Endodermal cell (in vitro differentiated cells): Measurements from ENCODE around the gene CYTH3. TPM values are rescaled to one million over a fixed set of nuclear protein-coding genes. Genes with fewer than 3 reads are reported as not detected.

Experiments
- DNase-seq: peaks from one replicate; pipeline ENCODE4 v3.0.0-alpha.2; 2017
- H3K27ac ChIP-seq: 2 replicates; pipeline ENCODE4 v1.5.1; 2013; ENCODE audit warnings: mild to moderate bottlenecking, low read depth, low read length, moderate library complexity
- H3K27me3 ChIP-seq: 2 replicates; pipeline ENCODE4 v1.6.1; 2013; ENCODE audit warnings: mild to moderate bottlenecking, low read length, moderate library complexity; ENCODE audit not compliant: insufficient read depth, control insufficient read depth, poor library complexity, severe bottlenecking
- H3K36me3 ChIP-seq: 2 replicates; pipeline ENCODE4 v1.7.0; 2013; ENCODE audit warnings: mild to moderate bottlenecking, low read length, moderate library complexity; ENCODE audit not compliant: control insufficient read depth, insufficient read depth
- H3K4me1 ChIP-seq: one replicate; pipeline ENCODE4 v1.7.0; 2013; ENCODE audit warnings: low read length; ENCODE audit not compliant: control insufficient read depth, insufficient read depth
- H3K4me3 ChIP-seq: 2 replicates; pipeline ENCODE4 v1.5.1; 2013; ENCODE audit warnings: mild to moderate bottlenecking, low read length, moderate library complexity
- H3K9ac ChIP-seq: 2 replicates; pipeline ENCODE4 v1.6.1; 2013; ENCODE audit warnings: mild to moderate bottlenecking, low read length, moderate library complexity; ENCODE audit not compliant: poor library complexity, severe bottlenecking; ENCODE audit errors: extremely low read depth
- H3K9me3 ChIP-seq: 2 replicates; pipeline ENCODE4 v1.6.1; 2013; ENCODE audit warnings: mild to moderate bottlenecking, low read length, moderate library complexity; ENCODE audit not compliant: control insufficient read depth
- H3K27ac Mint-ChIP-seq: 2 replicates; pipeline ENCODE4 v1.8.0; 2020; ENCODE audit warnings: mixed read lengths
- H3K27me3 Mint-ChIP-seq: 2 replicates; pipeline ENCODE4 v1.8.0; 2021; ENCODE audit warnings: mild to moderate bottlenecking, mixed read lengths; ENCODE audit not compliant: insufficient read depth
- H3K36me3 Mint-ChIP-seq: 2 replicates; pipeline ENCODE4 v1.8.0; 2020; ENCODE audit warnings: low read depth, mixed read lengths
- H3K4me1 Mint-ChIP-seq: 2 replicates; pipeline ENCODE4 v1.8.0; 2020; ENCODE audit warnings: mixed read lengths
- H3K4me3 Mint-ChIP-seq: 2 replicates; pipeline ENCODE4 v1.8.0; 2020; ENCODE audit warnings: mild to moderate bottlenecking, moderate library complexity, mixed read lengths
- H3K9me3 Mint-ChIP-seq: 2 replicates; pipeline ENCODE4 v1.8.0; 2020; ENCODE audit warnings: mild to moderate bottlenecking, mixed read lengths
- CTCF ChIP-seq: fragments of 200-600 bp; sonication (generic); conservative IDR thresholded peaks from 2 replicates; pipeline ENCODE4 v1.5.0; 2021; ENCODE audit warnings: antibody characterized with exemption, mild to moderate bottlenecking
- WGBS, 2 experiments: methylation state at CpG; one replicate each; pipeline versions ENCODE4 v1.1.5 to v1.1.7; 2013; ENCODE audit warnings: missing lambda C conversion rate in 2 of 2, mixed read lengths in 1 of 2; ENCODE audit not compliant: insufficient coverage in 1 of 2, insufficient read length in 1 of 2; 5-methylcytosine and 5-hydroxymethylcytosine counted together
- total RNA-seq, 2 donors: library from RNA; stranded (reverse); fragmentation: NEBNext Ultra II Directional in 1 of 2; extraction: Animal tissue kit (Norgen Biotek cat#: 25700) in 1 of 2; gene quantifications; 2 replicates in 1 of 2; 3 replicates in 1 of 2; pipeline ENCODE4 v1.2.1, GENCODE V29; 2021

The CYTH3 gene
- total RNA-seq, 2 donors from 2014 or later, result 10.6 to 10.8 TPM

DNA sequence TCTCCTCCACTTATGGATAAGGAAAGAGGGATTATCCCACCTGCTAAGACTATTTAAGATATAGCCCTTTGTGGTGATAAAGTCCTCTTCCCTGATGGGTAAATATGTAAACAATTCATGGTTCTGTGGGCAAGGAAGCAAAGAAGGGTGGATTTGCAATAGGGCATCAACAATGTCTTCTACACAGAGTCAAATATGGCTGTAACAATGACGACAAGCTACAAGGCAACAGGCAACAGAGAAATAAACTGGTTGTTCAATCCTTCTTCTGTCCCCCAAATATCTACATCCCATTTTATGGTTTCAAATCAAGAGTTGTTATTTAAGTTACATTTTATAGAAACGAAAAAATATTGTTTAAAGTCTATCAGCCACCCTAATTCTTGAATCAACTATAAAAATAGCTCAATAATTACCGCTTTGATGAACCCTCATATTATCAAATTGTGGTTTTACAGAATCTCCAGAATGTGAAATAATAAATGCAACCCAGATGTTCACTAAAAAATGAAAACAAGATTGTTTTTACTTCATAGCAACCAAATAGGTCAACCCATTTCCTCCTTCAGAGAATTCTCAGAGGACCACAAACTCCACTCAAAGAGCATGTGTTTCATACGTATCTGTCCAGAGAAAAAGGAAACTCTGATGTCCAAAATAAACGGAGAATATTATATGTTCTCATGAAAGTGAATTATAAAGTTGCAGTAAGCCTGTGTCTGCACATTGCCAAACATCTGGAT, 13.8 kb downstream of the CYTH3 start:
- WGBS, 2 experiments, result 79 to 86% methylated on average over 1 to 5 of the region's 5 CpGs
- no peak overlapping the region for H3K9ac ChIP-seq
- H3K36me3 ChIP-seq, result no peaks in the 10 kb centered on the region
- Mint-ChIP-seq H3K4me3 (no peak overlapping the region), H3K27ac (no peak overlapping the region), H3K36me3 (no peaks in the 10 kb centered on the region), H3K9me3 (no peaks in the 10 kb centered on the region), H3K27me3 (peaks cover 95% of the 10 kb centered on the region), H3K4me1 (peaks cover 23% of the 10 kb centered on the region)
- no peaks in the 10 kb centered on the region for H3K9me3 ChIP-seq
- no peak for TF ChIP-seq CTCF
- peaks cover 97% of the 10 kb centered on the region for H3K27me3 ChIP-seq
- H3K27ac ChIP-seq, result no peak overlapping the region
- DNase-seq, result no peak
- no peaks in the 10 kb centered on the region for H3K4me1 ChIP-seq
- no peak overlapping the region for H3K4me3 ChIP-seq

DNA sequence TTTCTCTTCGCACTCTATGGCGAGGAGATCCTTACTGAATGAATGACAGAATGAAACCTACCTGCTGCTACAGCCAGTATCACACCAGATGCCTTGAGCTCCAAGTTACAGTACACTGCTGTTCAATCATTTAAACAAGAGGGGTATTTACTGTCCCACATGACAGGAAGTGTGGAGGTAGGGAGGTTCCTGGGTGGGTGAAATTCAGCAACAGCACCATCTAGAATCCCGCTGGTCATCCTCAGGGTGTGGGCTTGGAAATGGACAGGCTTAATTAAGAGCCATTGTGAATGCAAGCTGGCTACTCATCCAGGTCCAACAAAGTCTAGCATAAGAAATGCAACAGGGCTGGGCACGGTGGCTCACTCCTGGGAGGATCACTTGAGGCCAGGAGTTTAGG, 14.7 kb downstream of the CYTH3 start:
- peaks cover 97% of the 10 kb centered on the region for H3K27me3 ChIP-seq
- peaks cover 88% of the 10 kb centered on the region for H3K27me3 Mint-ChIP-seq
- H3K36me3 ChIP-seq, result no peaks in the 10 kb centered on the region
- no peak for TF ChIP-seq CTCF
- H3K27ac Mint-ChIP-seq, result no peak overlapping the region
- H3K9me3 Mint-ChIP-seq, result no peaks in the 10 kb centered on the region
- no peak overlapping the region for H3K4me3 Mint-ChIP-seq
- H3K27ac ChIP-seq, result no peak overlapping the region
- no peak for DNase-seq
- no peaks in the 10 kb centered on the region for H3K36me3 Mint-ChIP-seq
- no peak overlapping the region for H3K9ac ChIP-seq
- WGBS, 2 experiments, result 93 to 100% methylated on average over 2 to 4 of the region's 4 CpGs
- H3K4me1 ChIP-seq, result no peaks in the 10 kb centered on the region
- no peak overlapping the region for H3K4me3 ChIP-seq
- H3K9me3 ChIP-seq, result no peaks in the 10 kb centered on the region
- H3K4me1 Mint-ChIP-seq, result peaks cover 23% of the 10 kb centered on the region

GRCh38 chr7:6256677-6257535, 15.5 kb downstream of the CYTH3 start:
- H3K27ac Mint-ChIP-seq, result no peak overlapping the region
- WGBS, 2 experiments, result 94 to 95% methylated on average over 7 to 9 of the region's 9 CpGs
- H3K4me1 Mint-ChIP-seq, result peaks cover 23% of the 10 kb centered on the region
- TF ChIP-seq CTCF, result no peak
- no peaks in the 10 kb centered on the region for H3K4me1 ChIP-seq
- H3K9me3 ChIP-seq, result no peaks in the 10 kb centered on the region
- H3K27me3 ChIP-seq, result peaks cover 97% of the 10 kb centered on the region
- no peaks in the 10 kb centered on the region for H3K36me3 ChIP-seq
- DNase-seq, result no peak
- H3K9ac ChIP-seq, result no peak overlapping the region
- peaks cover 88% of the 10 kb centered on the region for H3K27me3 Mint-ChIP-seq
- no peaks in the 10 kb centered on the region for H3K9me3 Mint-ChIP-seq
- no peak overlapping the region for H3K4me3 Mint-ChIP-seq
- H3K27ac ChIP-seq, result no peak overlapping the region
- H3K4me3 ChIP-seq, result no peak overlapping the region
- no peaks in the 10 kb centered on the region for H3K36me3 Mint-ChIP-seq
